SU-DHL-6 (cell line): ENCODE measurements around the gene MPND.

Experiments
- H2AFZ ChIP-seq: fragments of 200-600 bp; sonication (generic); 2 replicates; pipeline ENCODE4 v1.6.1; 2014; ENCODE audit warnings: low read depth, mild to moderate bottlenecking, moderate library complexity, mixed read lengths, antibody characterized with exemption, low read length; ENCODE audit not compliant: severe bottlenecking
- H3F3A ChIP-seq: fragments of 200-600 bp; shearing (Covaris generic); 2 replicates; pipeline ENCODE4 v1.6.0; 2016; ENCODE audit warnings: antibody characterized with exemption, mild to moderate bottlenecking; ENCODE audit not compliant: insufficient read depth
- H3K27ac ChIP-seq: fragments of 200-600 bp; sonication (generic); 2 replicates; pipeline ENCODE4 v1.5.1; 2016; ENCODE audit warnings: low read depth, mild to moderate bottlenecking, low read length, moderate library complexity, mixed read lengths
- H3K27me3 ChIP-seq: fragments of 200-600 bp; sonication (generic), shearing (Covaris generic); 2 replicates; pipeline ENCODE4 v1.6.0; 2014; ENCODE audit warnings: mild to moderate bottlenecking, low read length
- H3K36me3 ChIP-seq: fragments of 200-600 bp; sonication (generic); 2 replicates; pipeline ENCODE4 v1.6.1; 2014; ENCODE audit warnings: mild to moderate bottlenecking, low read length, mixed read lengths
- H3K4me2 ChIP-seq: fragments of 300-600, 200-600 bp; shearing (Covaris generic), sonication (generic); 2 replicates; pipeline ENCODE4 v1.6.0; 2014; ENCODE audit warnings: low read length, low read depth, mild to moderate bottlenecking; ENCODE audit not compliant: poor library complexity, severe bottlenecking
- H3K4me3 ChIP-seq: fragments of 200-600 bp; sonication (generic); 2 replicates; pipeline ENCODE4 v1.5.1; 2014; ENCODE audit warnings: antibody characterized with exemption, low read length, mild to moderate bottlenecking, mixed read lengths; ENCODE audit not compliant: insufficient read depth, poor library complexity, severe bottlenecking
- H3K79me2 ChIP-seq: fragments of 200-600 bp; sonication (generic); 2 replicates; pipeline ENCODE4 v1.6.1; 2014; ENCODE audit warnings: mild to moderate bottlenecking, low read length, moderate library complexity; ENCODE audit not compliant: insufficient read depth
- H3K9ac ChIP-seq: fragments of 200-600 bp; sonication (generic); 2 replicates; pipeline ENCODE4 v1.7.0; 2014; ENCODE audit warnings: mild to moderate bottlenecking, low read length
- H3K9me2 ChIP-seq: fragments of 200-600 bp; sonication (generic); replicated peaks from 2 replicates; pipeline ENCODE4 v1.6.1; 2014; ENCODE audit warnings: low read length; ENCODE audit not compliant: insufficient read depth
- H3K9me3 ChIP-seq: fragments of 200-600 bp; sonication (generic); 2 replicates; pipeline ENCODE4 v1.6.1; 2014; ENCODE audit warnings: low read length, mixed read lengths; ENCODE audit not compliant: insufficient read depth
- H4K20me1 ChIP-seq: fragments of 200-600 bp; sonication (generic); 2 replicates; pipeline ENCODE4 v1.6.1; 2014; ENCODE audit warnings: low read depth, mild to moderate bottlenecking, antibody characterized with exemption, low read length, moderate library complexity, mixed read lengths
- EZH2phosphoT487 ChIP-seq: fragments of 200-600 bp; sonication (generic), shearing (Covaris generic); conservative IDR thresholded peaks from 2 replicates; pipeline ENCODE4 v1.6.1; 2018; ENCODE audit warnings: mild to moderate bottlenecking, antibody characterized with exemption, low read length, moderate library complexity, mixed read lengths
- TF ChIP-seq, protein P1 (sequence below): fragments of 200-600 bp; sonication (generic); IDR thresholded peaks from one replicate; pipeline ENCODE4 v1.5.1; 2017; ENCODE audit warnings: antibody characterized with exemption, mild to moderate bottlenecking, low read length, moderate library complexity; ENCODE audit not compliant: insufficient read depth, poor library complexity, severe bottlenecking

The MPND gene

GRCh38 chr19:4369888-4370260 is 26.5 kb downstream of the MPND start:
- Histone ChIP-seq H3K79me2 (peaks cover 36% of the 10 kb centered on the region), H3K36me3 (no peaks in the 10 kb centered on the region), H3K27ac (peak overlapping the region; percentile 87), H4K20me1 (no peaks in the 10 kb centered on the region), H3K27me3 (no peaks in the 10 kb centered on the region), H3K4me3 (peak overlapping the region; percentile 15), H3K9me2 (no peaks in the 10 kb centered on the region), H3K9me3 (no peaks in the 10 kb centered on the region), H2AFZ (no peak overlapping the region), H3F3A (peaks cover 21% of the 10 kb centered on the region), H3K4me2 (peak overlapping the region; percentile 57), H3K9ac (peak overlapping the region; percentile 55)
- TF ChIP-seq, protein P1, sequence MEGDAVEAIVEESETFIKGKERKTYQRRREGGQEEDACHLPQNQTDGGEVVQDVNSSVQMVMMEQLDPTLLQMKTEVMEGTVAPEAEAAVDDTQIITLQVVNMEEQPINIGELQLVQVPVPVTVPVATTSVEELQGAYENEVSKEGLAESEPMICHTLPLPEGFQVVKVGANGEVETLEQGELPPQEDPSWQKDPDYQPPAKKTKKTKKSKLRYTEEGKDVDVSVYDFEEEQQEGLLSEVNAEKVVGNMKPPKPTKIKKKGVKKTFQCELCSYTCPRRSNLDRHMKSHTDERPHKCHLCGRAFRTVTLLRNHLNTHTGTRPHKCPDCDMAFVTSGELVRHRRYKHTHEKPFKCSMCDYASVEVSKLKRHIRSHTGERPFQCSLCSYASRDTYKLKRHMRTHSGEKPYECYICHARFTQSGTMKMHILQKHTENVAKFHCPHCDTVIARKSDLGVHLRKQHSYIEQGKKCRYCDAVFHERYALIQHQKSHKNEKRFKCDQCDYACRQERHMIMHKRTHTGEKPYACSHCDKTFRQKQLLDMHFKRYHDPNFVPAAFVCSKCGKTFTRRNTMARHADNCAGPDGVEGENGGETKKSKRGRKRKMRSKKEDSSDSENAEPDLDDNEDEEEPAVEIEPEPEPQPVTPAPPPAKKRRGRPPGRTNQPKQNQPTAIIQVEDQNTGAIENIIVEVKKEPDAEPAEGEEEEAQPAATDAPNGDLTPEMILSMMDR, result peak; percentile 82
- TF ChIP-seq EZH2phosphoT487, result no peak

DNA sequence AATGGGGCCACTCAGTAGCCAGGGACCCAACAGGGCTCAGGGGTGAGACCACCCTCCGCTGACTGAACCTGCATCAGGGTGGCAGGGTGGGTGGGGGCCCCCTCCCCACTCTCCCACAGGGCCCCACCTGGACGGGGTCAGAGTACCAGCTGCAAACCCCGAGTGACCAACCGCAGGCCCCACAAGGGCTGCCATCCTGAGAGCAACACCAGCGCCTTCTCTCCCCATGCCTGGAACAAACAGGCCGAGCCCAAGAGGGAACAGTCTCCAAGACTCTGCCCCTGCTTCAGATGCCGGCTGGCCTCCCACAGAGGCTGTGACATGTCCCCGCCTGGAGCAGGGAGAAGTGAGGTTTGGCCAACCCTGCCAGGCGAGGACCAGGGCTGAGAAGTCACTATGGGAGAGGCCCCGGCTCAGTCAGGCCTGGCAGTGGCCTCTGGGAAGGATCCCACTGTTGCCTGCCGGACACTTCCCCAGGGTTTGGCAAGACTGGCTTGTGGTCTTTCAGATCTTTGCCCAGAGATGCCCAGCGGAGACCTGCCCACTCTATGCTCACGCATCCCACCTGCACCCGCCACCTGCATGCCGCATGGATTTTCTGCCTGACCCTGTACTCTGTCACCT is 27.2 kb downstream of the MPND start:
- no peaks in the 10 kb centered on the region for H4K20me1 ChIP-seq
- H3K9me2 ChIP-seq, result no peaks in the 10 kb centered on the region
- TF ChIP-seq EZH2phosphoT487, result no peak
- TF ChIP-seq, protein P1, result no peak
- peak overlapping the region; percentile 55 for H3K9ac ChIP-seq
- no peaks in the 10 kb centered on the region for H3K9me3 ChIP-seq
- H3F3A ChIP-seq, result peaks cover 21% of the 10 kb centered on the region
- peaks cover 43% of the 10 kb centered on the region for H3K79me2 ChIP-seq
- H3K27me3 ChIP-seq, result no peaks in the 10 kb centered on the region
- H3K4me3 ChIP-seq, result peak overlapping the region; percentile 15
- no peaks in the 10 kb centered on the region for H3K36me3 ChIP-seq
- no peak overlapping the region for H2AFZ ChIP-seq
- H3K4me2 ChIP-seq, result peak overlapping the region; percentile 57
- peak overlapping the region; percentile 87 for H3K27ac ChIP-seq

DNA sequence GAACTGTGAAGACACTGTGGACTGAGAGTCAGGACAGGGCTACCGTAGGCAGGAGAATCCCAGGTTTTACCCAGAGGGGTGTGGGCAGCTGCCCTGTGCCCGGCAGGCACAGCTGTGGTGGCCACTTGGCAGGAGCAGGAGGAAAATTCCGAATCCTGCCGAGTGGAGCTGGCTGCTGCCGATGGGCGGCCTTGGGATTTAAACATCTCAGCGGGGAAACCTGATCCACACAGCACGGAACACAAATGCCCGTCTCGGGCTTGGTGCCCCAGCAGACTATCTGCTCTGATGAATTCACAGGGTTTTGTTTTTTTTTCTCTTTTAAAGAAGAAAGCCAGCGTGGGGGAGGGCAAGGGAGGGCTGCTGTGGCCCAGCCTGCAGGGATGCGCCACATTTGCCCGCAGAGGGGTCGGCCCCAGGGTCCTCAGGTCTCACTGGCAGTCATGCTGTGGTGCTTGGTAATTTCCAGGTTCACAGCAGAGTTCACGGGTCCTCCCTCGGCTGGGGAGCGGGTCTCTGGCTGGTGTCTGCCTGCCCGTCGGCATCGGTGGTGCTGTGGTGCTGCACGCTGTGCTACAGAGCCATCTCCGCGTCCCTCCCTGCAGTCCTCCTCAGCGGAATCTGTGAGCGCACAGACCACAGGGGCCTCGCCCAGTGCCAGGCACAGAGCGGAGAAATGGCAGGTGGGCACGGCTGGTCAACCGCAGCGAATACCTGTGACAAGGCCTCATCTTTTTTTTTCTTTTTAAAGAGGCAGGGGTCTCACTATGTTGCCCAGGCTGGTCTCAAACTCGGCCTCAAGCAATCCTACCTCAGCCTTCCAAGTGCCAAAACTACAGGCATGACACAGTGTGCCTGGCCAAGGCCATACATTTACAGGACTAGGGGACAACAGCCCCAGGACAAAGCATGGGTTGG is 28.1 kb downstream of the MPND start:
- Histone ChIP-seq H4K20me1 (no peaks in the 10 kb centered on the region), H3F3A (peaks cover 21% of the 10 kb centered on the region), H3K4me2 (no peak overlapping the region), H3K9me2 (no peaks in the 10 kb centered on the region), H3K4me3 (no peak overlapping the region), H3K79me2 (peaks cover 49% of the 10 kb centered on the region), H3K27me3 (no peaks in the 10 kb centered on the region), H3K36me3 (no peaks in the 10 kb centered on the region), H2AFZ (no peak overlapping the region), H3K27ac (no peak overlapping the region), H3K9ac (peak overlapping the region; percentile 55), H3K9me3 (no peaks in the 10 kb centered on the region)
- TF ChIP-seq EZH2phosphoT487, result no peak
- TF ChIP-seq, protein P1, result no peak
